ENCODE measurements around the gene STMN3.

DNA sequence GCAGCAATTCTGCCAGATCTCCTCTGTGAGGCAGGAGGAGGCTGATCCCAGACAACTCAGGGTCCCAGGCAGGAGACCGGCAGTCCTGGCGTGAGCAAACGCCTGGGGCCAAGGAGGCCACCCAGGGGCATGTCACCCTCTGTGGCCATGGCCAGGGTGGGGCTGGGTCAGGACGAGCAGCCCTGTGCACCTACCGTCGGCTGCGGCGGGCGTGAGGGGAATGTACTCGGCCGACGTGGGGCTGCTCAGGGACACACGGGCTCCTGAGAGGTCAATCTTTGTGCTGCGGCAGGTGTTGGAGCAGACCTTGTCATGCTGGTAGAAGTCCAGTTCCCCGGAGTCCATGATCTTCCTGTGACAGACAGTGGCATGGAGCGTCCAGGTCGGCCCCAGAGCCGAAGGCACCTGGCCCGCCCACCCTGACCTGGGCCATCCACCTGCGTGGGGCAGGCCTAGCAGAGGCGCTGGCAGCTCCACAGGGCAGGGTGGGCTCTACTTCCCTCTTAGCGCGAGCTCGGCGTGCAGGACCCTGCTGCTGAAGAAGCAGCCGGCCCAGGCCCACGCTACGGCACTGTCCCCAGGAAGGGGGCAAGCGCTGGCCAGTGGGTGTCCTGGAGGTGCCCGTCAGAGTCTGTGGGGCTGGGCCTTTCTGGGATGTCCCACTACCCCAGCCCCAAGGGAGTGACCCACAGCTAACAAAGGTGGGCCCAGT, 57.7 kb downstream of the STMN3 start:
- TF ChIP-seq, protein P1, sequence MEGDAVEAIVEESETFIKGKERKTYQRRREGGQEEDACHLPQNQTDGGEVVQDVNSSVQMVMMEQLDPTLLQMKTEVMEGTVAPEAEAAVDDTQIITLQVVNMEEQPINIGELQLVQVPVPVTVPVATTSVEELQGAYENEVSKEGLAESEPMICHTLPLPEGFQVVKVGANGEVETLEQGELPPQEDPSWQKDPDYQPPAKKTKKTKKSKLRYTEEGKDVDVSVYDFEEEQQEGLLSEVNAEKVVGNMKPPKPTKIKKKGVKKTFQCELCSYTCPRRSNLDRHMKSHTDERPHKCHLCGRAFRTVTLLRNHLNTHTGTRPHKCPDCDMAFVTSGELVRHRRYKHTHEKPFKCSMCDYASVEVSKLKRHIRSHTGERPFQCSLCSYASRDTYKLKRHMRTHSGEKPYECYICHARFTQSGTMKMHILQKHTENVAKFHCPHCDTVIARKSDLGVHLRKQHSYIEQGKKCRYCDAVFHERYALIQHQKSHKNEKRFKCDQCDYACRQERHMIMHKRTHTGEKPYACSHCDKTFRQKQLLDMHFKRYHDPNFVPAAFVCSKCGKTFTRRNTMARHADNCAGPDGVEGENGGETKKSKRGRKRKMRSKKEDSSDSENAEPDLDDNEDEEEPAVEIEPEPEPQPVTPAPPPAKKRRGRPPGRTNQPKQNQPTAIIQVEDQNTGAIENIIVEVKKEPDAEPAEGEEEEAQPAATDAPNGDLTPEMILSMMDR (IDR thresholded peaks at IDR 0.05): no peak
- TF ChIP-seq POLR2A (IDR thresholded peaks at IDR 0.05): no peak

Measured in thyroid gland (tissue), 4 donors.